SK-N-SH (cell line): Measurements from ENCODE around the gene THEM5. TPM values are rescaled to one million over a fixed set of nuclear protein-coding genes. Genes with fewer than 3 reads are reported as not detected.

Experiments used
- CTCF ChIA-PET: fragments of 300-600, 350-600 bp; formaldehyde crosslinking; extraction: SDS; loops from one replicate; lab custom pipeline; 2021; lab: Yijun Ruan, JAX
- POLR2A ChIA-PET: fragments of 350-600 bp; sonication (Branson Sonifier 250); formaldehyde crosslinking; extraction: SDS; loops from one replicate; lab custom pipeline; 2020; ENCODE audit warnings: antibody characterized with exemption, inconsistent platforms; lab: Yijun Ruan, JAX
- DNase-seq: peaks from one replicate; pipeline ENCODE4 v3.0.0; 2012
- H2AFZ ChIP-seq: fragments of 200-600 bp; sonication (generic); 2 replicates; pipeline ENCODE4 v1.8.1; 2016; ENCODE audit warnings: antibody characterized with exemption, mild to moderate bottlenecking, low read depth
- H3F3A ChIP-seq: fragments of 200-600 bp; sonication (generic); replicated peaks from 2 replicates; pipeline ENCODE3; 2016; ENCODE audit warnings: antibody characterized with exemption, mild to moderate bottlenecking; ENCODE audit not compliant: insufficient read depth
- H3K27ac ChIP-seq, 2 experiments: fragments of 200-500 bp in 1 of 2; fragments of 200-600 bp in 1 of 2; sonication (Bioruptor generic) in 1 of 2; sonication (generic), shearing (Covaris generic) in 1 of 2; 2 replicates each; pipeline versions ENCODE4 v1.5.1 to v1.6.1; 2014 to 2016; ENCODE audit warnings: low read depth in 2 of 2, inconsistent platforms in 1 of 2, low read length in 1 of 2, mild to moderate bottlenecking in 1 of 2, mixed read lengths in 1 of 2
- H3K27me3 ChIP-seq: fragments of 200-600 bp; sonication (generic), shearing (Covaris generic); 2 replicates; pipeline ENCODE4 v1.6.1; 2016; ENCODE audit warnings: mixed run types; ENCODE audit not compliant: insufficient read depth
- H3K36me3 ChIP-seq, 2 experiments: fragments of 200-500 bp in 1 of 2; fragments of 200-600 bp in 1 of 2; sonication (Bioruptor generic) in 1 of 2; sonication (generic) in 1 of 2; replicated peaks in 1 of 2; 2 replicates each; pipeline versions ENCODE3 to v1.5.1; 2014 to 2016; ENCODE audit warnings: low read length in 1 of 2, mild to moderate bottlenecking in 1 of 2; ENCODE audit not compliant: insufficient read depth in 2 of 2, control insufficient read depth in 1 of 2
- H3K4me1 ChIP-seq, 2 experiments: fragments of 200-500 bp in 1 of 2; fragments of 200-600 bp in 1 of 2; sonication (Bioruptor generic) in 1 of 2; sonication (generic), shearing (Covaris generic) in 1 of 2; 2 replicates each; pipeline versions ENCODE4 v1.5.1 to v1.6.1; 2014 to 2016; ENCODE audit warnings: low read depth in 1 of 2, low read length in 1 of 2, mixed run types in 1 of 2; ENCODE audit not compliant: insufficient read depth in 2 of 2, control insufficient read depth in 1 of 2
- H3K4me2 ChIP-seq: fragments of 200-600 bp; sonication (generic), shearing (Covaris generic); 2 replicates; pipeline ENCODE4 v1.6.1; 2017; ENCODE audit warnings: mixed run types
- H3K4me3 ChIP-seq, 2 experiments: fragments of 200-500 bp in 1 of 2; fragments of 200-600 bp in 1 of 2; sonication (Bioruptor generic) in 1 of 2; sonication (generic), shearing (Covaris generic) in 1 of 2; 2 replicates each; pipeline versions ENCODE4 v1.5.1 to v1.8.1; 2014 to 2016; ENCODE audit warnings: low read depth in 2 of 2, inconsistent platforms in 1 of 2, low read length in 1 of 2, mild to moderate bottlenecking in 1 of 2, mixed read lengths in 1 of 2, moderate library complexity in 1 of 2
- H3K79me2 ChIP-seq: fragments of 200-600 bp; sonication (generic); 2 replicates; pipeline ENCODE4 v1.8.1; 2017; ENCODE audit warnings: mild to moderate bottlenecking; ENCODE audit not compliant: insufficient read depth
- H3K9ac ChIP-seq: fragments of 200-600 bp; sonication (generic); 2 replicates; pipeline ENCODE4 v1.6.1; 2017; ENCODE audit warnings: mixed run types
- H3K9me2 ChIP-seq: fragments of 200-600 bp; sonication (generic); 2 replicates; pipeline ENCODE4 v1.6.1; 2017; ENCODE audit warnings: mixed run types
- H3K9me3 ChIP-seq: fragments of 200-600 bp; sonication (generic); 2 replicates; pipeline ENCODE4 v1.6.1; 2017; ENCODE audit warnings: mixed run types, mild to moderate bottlenecking, moderate library complexity
- H4K20me1 ChIP-seq: fragments of 200-600 bp; sonication (generic); 2 replicates; pipeline ENCODE4 v1.6.1; 2017; ENCODE audit warnings: mild to moderate bottlenecking, mixed run types; ENCODE audit not compliant: insufficient read depth
- EP300 ChIP-seq, 2 experiments: IDR thresholded peaks; 2 replicates each; pipeline versions ENCODE4 v1.4.0 to v1.6.1; 2012; ENCODE audit warnings: borderline replicate concordance in 1 of 2, low read depth in 1 of 2, low read length in 1 of 2
- EZH2phosphoT487 ChIP-seq: fragments of 200-600 bp; sonication (generic); IDR thresholded peaks from 2 replicates; pipeline ENCODE4 v1.6.1; 2017; ENCODE audit warnings: low read depth, mixed run types, mild to moderate bottlenecking, antibody characterized with exemption, moderate library complexity, borderline replicate concordance
- MXI1 ChIP-seq: IDR thresholded peaks from 2 replicates; pipeline ENCODE4 v1.6.1; 2012; ENCODE audit warnings: mild to moderate bottlenecking, low read depth, low read length, improper control_type of control experiment
- NFIC ChIP-seq: IDR thresholded peaks from 2 replicates; pipeline ENCODE4 v1.4.0; 2012; ENCODE audit warnings: borderline replicate concordance
- NRF1 ChIP-seq: IDR thresholded peaks from 2 replicates; pipeline ENCODE4 v1.6.1; 2012; ENCODE audit warnings: low read depth, mild to moderate bottlenecking, low read length
- REST ChIP-seq: IDR thresholded peaks from 2 replicates; pipeline ENCODE4 v1.6.1; 2012; ENCODE audit warnings: mild to moderate bottlenecking, low read depth, low read length, moderate library complexity
- RFX5 ChIP-seq: IDR thresholded peaks from 2 replicates; pipeline ENCODE4 v1.6.1; 2012; ENCODE audit warnings: mild to moderate bottlenecking, improper control_type of control experiment, low read length
- SIN3A ChIP-seq: IDR thresholded peaks from 2 replicates; pipeline ENCODE4 v1.6.1; 2012; ENCODE audit warnings: low read depth, mild to moderate bottlenecking, low read length, moderate library complexity, borderline replicate concordance
- SMC3 ChIP-seq: IDR thresholded peaks from 2 replicates; pipeline ENCODE4 v1.6.1; 2012; ENCODE audit warnings: low read depth, low read length, improper control_type of control experiment
- TEAD4 ChIP-seq: IDR thresholded peaks from 2 replicates; pipeline ENCODE4 v1.4.0; 2012; ENCODE audit warnings: mild to moderate bottlenecking, borderline replicate concordance; ENCODE audit not compliant: insufficient read depth
- WGBS: methylation state at CpG from one replicate; pipeline ENCODE4 v1.1.6; 2017; ENCODE audit warnings: low lambda C conversion rate; 5-methylcytosine and 5-hydroxymethylcytosine counted together
- polyA plus RNA-seq, 3 experiments: library from polyadenylated mRNA; depleted of rRNA; stranded (reverse); fragments of >200 nt; gene quantifications; 2 replicates each; pipeline ENCODE4 v1.2.3, GENCODE V29; 2012
- TF ChIP-seq, protein P1 (sequence below): IDR thresholded peaks from 2 replicates; pipeline ENCODE4 v1.4.0; 2012; ENCODE audit warnings: low read depth, borderline replicate concordance

THEM5 gene
- polyA plus RNA-seq, 1 of the 3 experiments (the other 2 are of a cell fraction): not detected

DNA sequence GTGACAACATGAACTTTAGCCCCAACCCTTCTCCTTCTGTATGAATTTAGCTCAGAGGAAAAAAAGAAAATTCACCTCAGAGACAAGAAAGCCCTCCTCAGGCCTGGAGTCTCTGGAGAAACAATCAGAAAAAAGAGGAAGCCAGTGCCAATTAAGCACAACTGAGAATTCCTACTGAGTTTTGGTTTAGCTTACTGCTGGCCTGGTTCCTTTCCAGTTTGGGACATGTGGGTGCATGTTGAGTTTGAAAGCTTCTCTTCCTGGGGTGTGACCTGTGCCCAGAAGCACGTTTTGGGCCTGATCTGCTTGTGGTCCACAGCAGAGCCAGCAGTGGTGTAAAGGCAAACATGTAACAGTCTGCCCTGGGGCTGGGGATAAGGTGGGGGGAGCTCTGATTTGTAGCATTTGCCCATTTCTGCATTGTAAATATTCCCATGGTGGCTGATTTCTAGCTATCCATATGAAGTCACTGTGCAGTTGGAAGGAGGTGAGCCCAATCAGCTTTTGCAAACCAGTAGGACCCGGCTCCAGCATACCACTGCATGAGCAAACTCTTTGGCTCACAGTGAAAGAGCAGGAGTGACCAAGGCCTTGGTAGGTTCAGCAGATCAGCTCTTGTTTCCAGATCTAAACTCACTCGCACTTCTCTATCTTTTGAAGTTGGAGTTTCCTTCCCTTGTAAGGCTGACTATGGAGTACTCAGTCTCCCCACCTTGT is 4.7 kb upstream of the THEM5 start:
- no peak overlapping the region for H3K27ac ChIP-seq
- POLR2A ChIA-PET: no interaction called here

More for the DNA sequence above, 4.7 kb upstream of the THEM5 start:
- Histone ChIP-seq H4K20me1 (no peaks in the 10 kb centered on the region), H3K4me1 (no peaks in the 10 kb centered on the region; a peak in 1 of 4 replicates), H3K79me2 (no peaks in the 10 kb centered on the region), H2AFZ (no peak overlapping the region), H3K9me2 (no peaks in the 10 kb centered on the region), H3K4me3 (no peak overlapping the region), H3K9ac (no peak overlapping the region), H3K27me3 (no peaks in the 10 kb centered on the region; the same call in 1 of the 2 replicates), H3K9me3 (no peaks in the 10 kb centered on the region), H3F3A (no peaks in the 10 kb centered on the region), H3K36me3 (no peaks in the 10 kb centered on the region), H3K4me2 (no peak overlapping the region)
- no peak for DNase-seq
- TF ChIP-seq, protein P1, sequence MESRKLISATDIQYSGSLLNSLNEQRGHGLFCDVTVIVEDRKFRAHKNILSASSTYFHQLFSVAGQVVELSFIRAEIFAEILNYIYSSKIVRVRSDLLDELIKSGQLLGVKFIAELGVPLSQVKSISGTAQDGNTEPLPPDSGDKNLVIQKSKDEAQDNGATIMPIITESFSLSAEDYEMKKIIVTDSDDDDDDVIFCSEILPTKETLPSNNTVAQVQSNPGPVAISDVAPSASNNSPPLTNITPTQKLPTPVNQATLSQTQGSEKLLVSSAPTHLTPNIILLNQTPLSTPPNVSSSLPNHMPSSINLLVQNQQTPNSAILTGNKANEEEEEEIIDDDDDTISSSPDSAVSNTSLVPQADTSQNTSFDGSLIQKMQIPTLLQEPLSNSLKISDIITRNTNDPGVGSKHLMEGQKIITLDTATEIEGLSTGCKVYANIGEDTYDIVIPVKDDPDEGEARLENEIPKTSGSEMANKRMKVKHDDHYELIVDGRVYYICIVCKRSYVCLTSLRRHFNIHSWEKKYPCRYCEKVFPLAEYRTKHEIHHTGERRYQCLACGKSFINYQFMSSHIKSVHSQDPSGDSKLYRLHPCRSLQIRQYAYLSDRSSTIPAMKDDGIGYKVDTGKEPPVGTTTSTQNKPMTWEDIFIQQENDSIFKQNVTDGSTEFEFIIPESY: no peak
- TF ChIP-seq EP300 (IDR thresholded peaks at IDR 0.05; ENCODE audit: borderline replicate concordance in 1 of 2, low read depth in 1 of 2, low read length in 1 of 2) (no peak), SMC3 (no peak), EZH2phosphoT487 (no peak), SIN3A (no peak), NRF1 (no peak), NFIC (no peak), TEAD4 (no peak), MXI1 (no peak), REST (no peak), RFX5 (no peak)
- WGBS: 48% methylated on average over 3 of the region's 3 CpGs
- CTCF ChIA-PET: interaction anchor here (0.7 to 2.2 kb wide), 7 partner anchors 9 to 323 kb away, joined by 3 to 6 read pairs (median 3); no protein-coding TSS in a partner anchor
